ENCODE measurements around the gene TCERG1L.

The TCERG1L gene

GRCh38 chr10:131056091-131056579, 255.4 kb downstream of the TCERG1L start:
- no peak for TF ChIP-seq EGR1 (IDR thresholded peaks at IDR 0.05)
- TF ChIP-seq CEBPB (IDR thresholded peaks at IDR 0.05) = no peak
- TF ChIP-seq TEAD4 (IDR thresholded peaks at IDR 0.05) = no peak
- no peak for TF ChIP-seq RAD21 (IDR thresholded peaks at IDR 0.05; ENCODE audit: low read depth)
- no peak for TF ChIP-seq NFIC (IDR thresholded peaks at IDR 0.05)
- TF ChIP-seq MAX (IDR thresholded peaks at IDR 0.05) = no peak
- TF ChIP-seq USF1 (IDR thresholded peaks at IDR 0.05) = no peak
- no peak for TF ChIP-seq REST (IDR thresholded peaks at IDR 0.05; ENCODE audit: low read depth)
- TF ChIP-seq YY1 (IDR thresholded peaks at IDR 0.05; ENCODE audit: low read depth) = no peak
- no peak for TF ChIP-seq EP300 (IDR thresholded peaks at IDR 0.05; ENCODE audit: borderline replicate concordance)
- TF ChIP-seq TAF1 (IDR thresholded peaks at IDR 0.05; ENCODE audit: low read depth) = no peak
- no peak for TF ChIP-seq CREB1 (IDR thresholded peaks at IDR 0.05; ENCODE audit: low read depth)
- no peak for TF ChIP-seq ZBTB7A (IDR thresholded peaks at IDR 0.05; ENCODE audit: low read depth)
- TF ChIP-seq TCF12 (IDR thresholded peaks at IDR 0.05; ENCODE audit: low read depth) = no peak

DNA sequence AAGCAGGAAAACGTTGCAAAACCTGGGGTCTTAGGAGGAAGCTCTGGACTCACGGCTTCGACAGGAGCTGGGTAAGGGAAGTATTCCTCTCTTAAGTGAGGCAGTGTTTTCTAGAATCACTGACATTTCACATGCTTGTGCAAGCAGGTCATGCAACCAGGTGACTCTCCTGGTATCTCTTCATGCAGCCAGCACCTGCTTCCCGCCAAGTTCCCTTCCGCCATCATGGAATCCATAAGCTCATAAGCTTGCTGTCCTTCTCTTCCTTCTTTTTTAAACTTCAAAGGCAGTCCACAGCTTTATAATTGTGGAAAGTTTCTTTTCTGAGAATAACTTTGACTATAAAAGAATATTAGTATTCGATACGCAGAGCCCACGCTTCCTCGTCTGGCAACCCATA, 256.1 kb downstream of the TCERG1L start:
- TF ChIP-seq TAF1 (IDR thresholded peaks at IDR 0.05; ENCODE audit: low read depth) (no peak), ZBTB7A (IDR thresholded peaks at IDR 0.05; ENCODE audit: low read depth) (no peak), REST (IDR thresholded peaks at IDR 0.05; ENCODE audit: low read depth) (no peak), TEAD4 (IDR thresholded peaks at IDR 0.05) (no peak)

GRCh38 chr10:131053192-131053591, 258.3 kb downstream of the TCERG1L start:
- TF ChIP-seq RAD21 (IDR thresholded peaks at IDR 0.05; ENCODE audit: low read depth) (no peak), MAX (IDR thresholded peaks at IDR 0.05) (no peak), EP300 (IDR thresholded peaks at IDR 0.05; ENCODE audit: borderline replicate concordance) (no peak), USF1 (IDR thresholded peaks at IDR 0.05) (no peak), CEBPB (IDR thresholded peaks at IDR 0.05) (no peak), ZBTB7A (IDR thresholded peaks at IDR 0.05; ENCODE audit: low read depth) (no peak), CREB1 (IDR thresholded peaks at IDR 0.05; ENCODE audit: low read depth) (no peak), TEAD4 (IDR thresholded peaks at IDR 0.05) (no peak), FOXM1 (IDR thresholded peaks at IDR 0.05; ENCODE audit: borderline replicate concordance, low read depth) (no peak)

DNA sequence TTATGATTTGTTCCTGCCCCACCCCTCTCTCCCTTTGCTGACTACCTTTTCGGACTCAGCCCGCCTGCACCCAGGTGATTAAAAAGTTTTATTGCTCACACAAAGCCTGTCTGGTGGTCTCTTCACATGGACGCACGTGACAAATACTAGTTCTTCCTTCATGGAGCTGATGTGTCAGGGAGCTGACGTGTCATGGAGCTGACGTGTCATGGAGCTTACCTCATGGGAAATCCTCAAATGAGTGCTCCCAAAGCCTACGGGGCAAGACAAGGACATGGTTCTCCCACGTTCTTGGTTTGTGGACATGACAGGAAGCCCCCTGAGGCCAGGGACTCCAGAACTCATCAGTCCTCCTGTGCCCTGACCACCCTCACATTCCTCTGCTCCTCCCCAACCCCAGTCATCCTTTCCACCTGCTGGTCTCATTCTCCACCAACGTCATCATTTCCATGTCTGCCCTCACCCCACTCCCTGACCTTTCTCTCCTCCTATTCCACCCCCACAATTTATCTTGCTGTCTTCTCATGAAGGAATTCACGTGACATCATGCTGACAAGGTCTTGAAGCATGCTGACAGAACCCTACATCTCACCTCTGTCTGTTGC, 261.3 kb downstream of the TCERG1L start:
- TF ChIP-seq FOXM1 (IDR thresholded peaks at IDR 0.05; ENCODE audit: borderline replicate concordance, low read depth) (no peak), CEBPB (IDR thresholded peaks at IDR 0.05) (no peak), NFIC (IDR thresholded peaks at IDR 0.05) (no peak), EP300 (IDR thresholded peaks at IDR 0.05; ENCODE audit: borderline replicate concordance) (no peak), MAX (IDR thresholded peaks at IDR 0.05) (no peak), RAD21 (IDR thresholded peaks at IDR 0.05; ENCODE audit: low read depth) (no peak), TCF12 (IDR thresholded peaks at IDR 0.05; ENCODE audit: low read depth) (no peak), YY1 (IDR thresholded peaks at IDR 0.05; ENCODE audit: low read depth) (no peak), REST (IDR thresholded peaks at IDR 0.05; ENCODE audit: low read depth) (no peak), TAF1 (IDR thresholded peaks at IDR 0.05; ENCODE audit: low read depth) (no peak)
